HEK293 (cell line): Measurements from ENCODE around the gene SHISA5.

Experiments
- CTCF ChIA-PET: fragments of 350-600 bp; formaldehyde crosslinking; extraction: SDS; loops from one replicate; lab custom pipeline; 2021; ENCODE audit warnings: antibody characterized with exemption; lab: Yijun Ruan, JAX
- POLR2A ChIA-PET: fragments of 300-600 bp; formaldehyde crosslinking; extraction: SDS; loops from one replicate; lab custom pipeline; 2020; ENCODE audit warnings: antibody characterized with exemption, inconsistent platforms; lab: Yijun Ruan, JAX
- H3K27ac ChIP-seq: fragments of 200-500 bp; sonication (Bioruptor generic); 2 replicates; pipeline ENCODE4 v1.5.1; 2014; ENCODE audit warnings: low read depth, low read length, control low read depth, inconsistent platforms; ENCODE audit errors: extremely low read depth
- H3K36me3 ChIP-seq, 2 experiments: fragments of 200-500 bp in 1 of 2; sonication (Bioruptor generic) in 1 of 2; 1 replicate in 1 of 2; 2 replicates in 1 of 2; pipeline ENCODE4 v1.5.1; 2014 to 2017; ENCODE audit warnings: inconsistent platforms in 2 of 2, low read length in 2 of 2; ENCODE audit not compliant: control insufficient read depth in 2 of 2, insufficient read depth in 1 of 2
- H3K4me1 ChIP-seq: fragments of 200-500 bp; sonication (Bioruptor generic); 2 replicates; pipeline ENCODE4 v1.5.1; 2014; ENCODE audit warnings: mild to moderate bottlenecking, low read length, inconsistent platforms; ENCODE audit not compliant: control insufficient read depth, insufficient read depth
- H3K4me3 ChIP-seq: 2 replicates; pipeline ENCODE4 v1.5.1; 2011; ENCODE audit warnings: low read depth, mild to moderate bottlenecking, control low read depth, low read length, moderate library complexity
- H3K9me3 ChIP-seq: fragments of 200-500 bp; sonication (Bioruptor generic); 2 replicates; pipeline ENCODE4 v1.5.1; 2014; ENCODE audit warnings: low read depth, low read length, inconsistent platforms; ENCODE audit not compliant: control insufficient read depth, insufficient read depth
- BCL6B ChIP-seq: fragments of 450-650 bp; formaldehyde crosslinking; IDR thresholded peaks from 2 replicates; pipeline ENCODE4 v1.5.1; 2017; ENCODE audit warnings: missing biosample characterization, missing genetic modification characterization
- HOXC10 ChIP-seq: sonication (generic); formaldehyde crosslinking; IDR thresholded peaks from 2 replicates; pipeline ENCODE4 v1.8.1; 2023; ENCODE audit warnings: mild to moderate bottlenecking, missing genetic modification reagents
- KLF9 ChIP-seq: fragments of 450-650 bp; formaldehyde crosslinking; IDR thresholded peaks from 2 replicates; pipeline ENCODE4 v1.5.1; 2016; ENCODE audit warnings: missing biosample characterization, missing genetic modification characterization, low read depth
- OVOL3 ChIP-seq: fragments of 450-650 bp; formaldehyde crosslinking; IDR thresholded peaks from 2 replicates; pipeline ENCODE4 v1.5.1; 2016; ENCODE audit warnings: missing biosample characterization, missing genetic modification characterization
- RBAK ChIP-seq: fragments of 450-650 bp; formaldehyde crosslinking; IDR thresholded peaks from 2 replicates; pipeline ENCODE4 v1.5.1; 2016; ENCODE audit warnings: missing biosample characterization, missing genetic modification characterization
- SCRT2 ChIP-seq: fragments of 450-650 bp; formaldehyde crosslinking; IDR thresholded peaks from 2 replicates; pipeline ENCODE4 v1.5.1; 2016; ENCODE audit warnings: missing biosample characterization, missing genetic modification characterization
- TCF7L2 ChIP-seq: IDR thresholded peaks from 2 replicates; pipeline ENCODE4 v1.6.1; 2011; ENCODE audit warnings: low read depth, mild to moderate bottlenecking, inconsistent platforms, low read length, moderate library complexity, borderline replicate concordance
- ZBTB10 ChIP-seq: fragments of 450-650 bp; formaldehyde crosslinking; IDR thresholded peaks from 2 replicates; pipeline ENCODE4 v1.5.1; 2016; ENCODE audit warnings: missing biosample characterization, missing genetic modification characterization
- ZBTB49 ChIP-seq: fragments of 450-650 bp; formaldehyde crosslinking; IDR thresholded peaks from 2 replicates; pipeline ENCODE4 v1.5.1; 2016; ENCODE audit warnings: missing biosample characterization, missing genetic modification characterization, low read depth
- ZNF146 ChIP-seq: fragments of 450-650 bp; formaldehyde crosslinking; IDR thresholded peaks from 2 replicates; pipeline ENCODE4 v1.5.1; 2016; ENCODE audit warnings: missing biosample characterization, missing genetic modification characterization
- ZNF202 ChIP-seq: fragments of 450-650 bp; formaldehyde crosslinking; IDR thresholded peaks from 2 replicates; pipeline ENCODE4 v1.5.1; 2016; ENCODE audit warnings: missing biosample characterization, missing genetic modification characterization, borderline replicate concordance
- ZNF398 ChIP-seq: fragments of 450-650 bp; formaldehyde crosslinking; IDR thresholded peaks from 2 replicates; pipeline ENCODE4 v1.5.1; 2017; ENCODE audit warnings: missing biosample characterization, missing genetic modification characterization
- ZNF48 ChIP-seq: fragments of 450-650 bp; formaldehyde crosslinking; IDR thresholded peaks from 2 replicates; pipeline ENCODE4 v1.5.1; 2016; ENCODE audit warnings: missing biosample characterization, missing genetic modification characterization
- ZNF560 ChIP-seq: fragments of 450-650 bp; formaldehyde crosslinking; IDR thresholded peaks from 2 replicates; pipeline ENCODE4 v1.5.1; 2017; ENCODE audit warnings: missing biosample characterization, missing genetic modification characterization, borderline replicate concordance
- ZNF624 ChIP-seq: fragments of 450-650 bp; formaldehyde crosslinking; IDR thresholded peaks from 2 replicates; pipeline ENCODE4 v1.5.1; 2017; ENCODE audit warnings: missing biosample characterization, missing genetic modification characterization
- ZNF658 ChIP-seq: fragments of 450-650 bp; formaldehyde crosslinking; IDR thresholded peaks from 2 replicates; pipeline ENCODE4; 2016; ENCODE audit warnings: missing biosample characterization, missing genetic modification characterization
- ZNF677 ChIP-seq: fragments of 450-650 bp; IDR thresholded peaks from 2 replicates; pipeline ENCODE4 v1.5.0; 2018; ENCODE audit warnings: missing biosample characterization, mild to moderate bottlenecking, missing genetic modification characterization, moderate library complexity
- ZNF792 ChIP-seq: fragments of 450-650 bp; formaldehyde crosslinking; IDR thresholded peaks from 2 replicates; pipeline ENCODE4 v1.5.1; 2016; ENCODE audit warnings: missing biosample characterization, missing genetic modification characterization
- TF ChIP-seq, protein P1 (sequence below): fragments of 450-650 bp; formaldehyde crosslinking; IDR thresholded peaks from 2 replicates; pipeline ENCODE4 v1.5.1; 2016; ENCODE audit warnings: missing biosample characterization, missing genetic modification characterization
- TF ChIP-seq, protein P2 (sequence below): fragments of 450-650 bp; formaldehyde crosslinking; IDR thresholded peaks from 2 replicates; pipeline ENCODE4 v1.5.1; 2016; ENCODE audit warnings: missing biosample characterization, missing genetic modification characterization

Gene SHISA5

GRCh38 chr3:48514431-48515227 is 10.7 kb upstream of the SHISA5 start:
- no peaks in the 10 kb centered on the region for H3K4me1 ChIP-seq
- CTCF ChIA-PET: no interaction called here

More at GRCh38 chr3:48514431-48515227, 10.7 kb upstream of the SHISA5 start:
- Histone ChIP-seq H3K9me3 (no peaks in the 10 kb centered on the region), H3K27ac (no peak overlapping the region), H3K4me3 (no peak overlapping the region), H3K36me3 (no peaks in the 10 kb centered on the region)
- TF ChIP-seq RBAK (tag by site-specific recombination) (no peak), ZNF146 (tag by site-specific recombination) (no peak), ZNF202 (tag by site-specific recombination) (no peak), ZNF398 (tag by site-specific recombination) (no peak), TCF7L2 (no peak), HOXC10 (no peak), ZNF658 (tag by site-specific recombination) (no peak), ZNF48 (tag by site-specific recombination) (no peak), BCL6B (tag by site-specific recombination) (no peak), KLF9 (tag by site-specific recombination) (no peak), ZNF624 (tag by site-specific recombination) (no peak), SCRT2 (no peak), ZNF560 (tag by site-specific recombination) (no peak), ZBTB10 (no peak), ZBTB49 (no peak), ZNF792 (no peak), ZNF677 (tag by site-specific recombination) (no peak), OVOL3 (tag by site-specific recombination) (no peak)
- TF ChIP-seq, protein P1, sequence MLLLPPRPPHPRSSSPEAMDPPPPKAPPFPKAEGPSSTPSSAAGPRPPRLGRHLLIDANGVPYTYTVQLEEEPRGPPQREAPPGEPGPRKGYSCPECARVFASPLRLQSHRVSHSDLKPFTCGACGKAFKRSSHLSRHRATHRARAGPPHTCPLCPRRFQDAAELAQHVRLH (tag by site-specific recombination): no peak
- TF ChIP-seq, protein P2, sequence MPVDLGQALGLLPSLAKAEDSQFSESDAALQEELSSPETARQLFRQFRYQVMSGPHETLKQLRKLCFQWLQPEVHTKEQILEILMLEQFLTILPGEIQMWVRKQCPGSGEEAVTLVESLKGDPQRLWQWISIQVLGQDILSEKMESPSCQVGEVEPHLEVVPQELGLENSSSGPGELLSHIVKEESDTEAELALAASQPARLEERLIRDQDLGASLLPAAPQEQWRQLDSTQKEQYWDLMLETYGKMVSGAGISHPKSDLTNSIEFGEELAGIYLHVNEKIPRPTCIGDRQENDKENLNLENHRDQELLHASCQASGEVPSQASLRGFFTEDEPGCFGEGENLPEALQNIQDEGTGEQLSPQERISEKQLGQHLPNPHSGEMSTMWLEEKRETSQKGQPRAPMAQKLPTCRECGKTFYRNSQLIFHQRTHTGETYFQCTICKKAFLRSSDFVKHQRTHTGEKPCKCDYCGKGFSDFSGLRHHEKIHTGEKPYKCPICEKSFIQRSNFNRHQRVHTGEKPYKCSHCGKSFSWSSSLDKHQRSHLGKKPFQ (tag by site-specific recombination): no peak
- POLR2A ChIA-PET: no interaction called here
